Suprapubic skin (tissue), 4 donors: ENCODE measurements around the gene GABRE.

Experiments
- EP300 ChIP-seq: sonication (generic); formaldehyde crosslinking; IDR thresholded peaks from one replicate; pipeline ENCODE4 v1.6.1; 2017; ENCODE audit warnings: antibody characterized with exemption
- POLR2A ChIP-seq, 2 donors: fragments of 450-650 bp; IDR thresholded peaks; one replicate each; pipeline ENCODE4 v1.6.1; 2017; ENCODE audit warnings: antibody characterized with exemption in 2 of 2, mild to moderate bottlenecking in 2 of 2, moderate library complexity in 2 of 2
- POLR2AphosphoS5 ChIP-seq, 3 donors: sonication (generic); formaldehyde crosslinking; IDR thresholded peaks; one replicate each; pipeline ENCODE4 v1.6.1; 2017; ENCODE audit warnings: antibody characterized with exemption in 3 of 3
- TF ChIP-seq, protein P1 (sequence below), 2 donors: fragments of 200-600 bp in 1 of 2; fragments of 450-650 bp in 1 of 2; sonication (generic) in 1 of 2; IDR thresholded peaks; one replicate each; pipeline ENCODE4 v1.5.1; 2016 to 2019; ENCODE audit warnings: antibody characterized with exemption in 2 of 2, mild to moderate bottlenecking in 1 of 2, moderate library complexity in 1 of 2

DNA sequence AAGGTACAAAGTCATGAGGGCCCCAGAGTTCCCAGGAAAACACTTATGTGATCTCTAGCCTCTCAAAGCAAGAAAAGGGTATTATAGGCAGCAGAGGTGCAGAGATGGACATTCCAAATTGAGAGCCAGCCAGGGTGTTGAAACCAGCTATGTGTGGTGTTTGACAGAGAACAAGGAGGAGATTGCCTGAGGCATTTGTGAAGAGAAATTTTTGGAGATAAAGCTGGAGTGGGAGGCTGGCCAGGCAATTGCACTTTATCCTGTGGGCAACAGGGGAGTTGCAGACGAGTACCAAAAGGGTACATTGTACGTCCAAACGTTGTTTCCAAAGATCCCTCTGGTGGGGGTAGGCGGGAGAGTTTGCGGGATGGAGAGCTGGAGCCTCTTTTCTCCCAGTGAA, 2.5 kb upstream of the GABRE start:
- TF ChIP-seq, protein P1, sequence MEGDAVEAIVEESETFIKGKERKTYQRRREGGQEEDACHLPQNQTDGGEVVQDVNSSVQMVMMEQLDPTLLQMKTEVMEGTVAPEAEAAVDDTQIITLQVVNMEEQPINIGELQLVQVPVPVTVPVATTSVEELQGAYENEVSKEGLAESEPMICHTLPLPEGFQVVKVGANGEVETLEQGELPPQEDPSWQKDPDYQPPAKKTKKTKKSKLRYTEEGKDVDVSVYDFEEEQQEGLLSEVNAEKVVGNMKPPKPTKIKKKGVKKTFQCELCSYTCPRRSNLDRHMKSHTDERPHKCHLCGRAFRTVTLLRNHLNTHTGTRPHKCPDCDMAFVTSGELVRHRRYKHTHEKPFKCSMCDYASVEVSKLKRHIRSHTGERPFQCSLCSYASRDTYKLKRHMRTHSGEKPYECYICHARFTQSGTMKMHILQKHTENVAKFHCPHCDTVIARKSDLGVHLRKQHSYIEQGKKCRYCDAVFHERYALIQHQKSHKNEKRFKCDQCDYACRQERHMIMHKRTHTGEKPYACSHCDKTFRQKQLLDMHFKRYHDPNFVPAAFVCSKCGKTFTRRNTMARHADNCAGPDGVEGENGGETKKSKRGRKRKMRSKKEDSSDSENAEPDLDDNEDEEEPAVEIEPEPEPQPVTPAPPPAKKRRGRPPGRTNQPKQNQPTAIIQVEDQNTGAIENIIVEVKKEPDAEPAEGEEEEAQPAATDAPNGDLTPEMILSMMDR (IDR thresholded peaks at IDR 0.05): no peak
- TF ChIP-seq EP300: no peak
- TF ChIP-seq POLR2AphosphoS5 (IDR thresholded peaks at IDR 0.05): no peak
- TF ChIP-seq POLR2A (IDR thresholded peaks at IDR 0.05): no peak
